HUES6 (cell line): ENCODE measurements around the gene EPN2.
"Not testable (repeated sequence)": the region's sequence is repeated elsewhere in the genome, so short reads cannot be mapped to it uniquely, and the experiment has no call there.

Experiments
- H3K27ac ChIP-seq: 2 replicates; pipeline ENCODE4 v1.7.0; 2013; ENCODE audit warnings: low read depth, mild to moderate bottlenecking, low read length, inconsistent platforms
- H3K27me3 ChIP-seq: 2 replicates; pipeline ENCODE4 v1.6.1; 2013; ENCODE audit warnings: low read length; ENCODE audit not compliant: control insufficient read depth, insufficient read depth
- H3K36me3 ChIP-seq: 2 replicates; pipeline ENCODE4 v1.6.1; 2013; ENCODE audit warnings: low read length; ENCODE audit not compliant: control insufficient read depth, insufficient read depth
- H3K4me1 ChIP-seq: 2 replicates; pipeline ENCODE4 v1.6.1; 2013; ENCODE audit warnings: low read length; ENCODE audit not compliant: control insufficient read depth, insufficient read depth
- H3K4me3 ChIP-seq: 2 replicates; pipeline ENCODE4 v1.5.1; 2013; ENCODE audit warnings: low read depth, low read length
- H3K9ac ChIP-seq: one replicate; pipeline ENCODE4 v1.6.1; 2013; ENCODE audit warnings: mild to moderate bottlenecking, low read length
- H3K9me3 ChIP-seq: 2 replicates; pipeline ENCODE4 v1.6.1; 2013; ENCODE audit warnings: low read depth, low read length; ENCODE audit not compliant: control insufficient read depth, insufficient read depth

EPN2 gene

DNA sequence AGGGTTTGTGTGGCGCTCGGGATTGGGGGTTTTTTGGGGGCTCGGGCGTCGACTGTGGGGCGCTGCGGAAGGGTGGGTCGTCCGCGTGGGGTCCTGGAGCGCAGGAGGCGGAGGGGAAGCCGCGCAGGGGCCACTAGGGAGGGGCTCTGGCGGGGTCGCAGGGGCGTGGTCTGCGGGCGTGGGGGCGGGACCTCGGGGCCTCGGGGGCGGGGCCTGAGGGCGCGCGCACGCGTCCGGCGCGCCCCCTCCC lies at the start of gene EPN2:
Gene EPN2 (plus strand): TSS at position 228 of the 250 bp plus-strand sequence. CDS start 45,754 bp downstream, outside the sequence.
- not testable (repeated sequence) for H3K9me3 ChIP-seq, H3K36me3 ChIP-seq, H3K27me3 ChIP-seq
- H3K27ac ChIP-seq = peak within 1 kb of the TSS; percentile 73; the same call in 1 of the 2 replicates
- H3K4me1 ChIP-seq = peaks cover 12% of the 10 kb centered on the region
- H3K9ac ChIP-seq = peak within 1 kb of the TSS; percentile 84
- peak within 1 kb of the TSS; percentile 94 for H3K4me3 ChIP-seq

DNA sequence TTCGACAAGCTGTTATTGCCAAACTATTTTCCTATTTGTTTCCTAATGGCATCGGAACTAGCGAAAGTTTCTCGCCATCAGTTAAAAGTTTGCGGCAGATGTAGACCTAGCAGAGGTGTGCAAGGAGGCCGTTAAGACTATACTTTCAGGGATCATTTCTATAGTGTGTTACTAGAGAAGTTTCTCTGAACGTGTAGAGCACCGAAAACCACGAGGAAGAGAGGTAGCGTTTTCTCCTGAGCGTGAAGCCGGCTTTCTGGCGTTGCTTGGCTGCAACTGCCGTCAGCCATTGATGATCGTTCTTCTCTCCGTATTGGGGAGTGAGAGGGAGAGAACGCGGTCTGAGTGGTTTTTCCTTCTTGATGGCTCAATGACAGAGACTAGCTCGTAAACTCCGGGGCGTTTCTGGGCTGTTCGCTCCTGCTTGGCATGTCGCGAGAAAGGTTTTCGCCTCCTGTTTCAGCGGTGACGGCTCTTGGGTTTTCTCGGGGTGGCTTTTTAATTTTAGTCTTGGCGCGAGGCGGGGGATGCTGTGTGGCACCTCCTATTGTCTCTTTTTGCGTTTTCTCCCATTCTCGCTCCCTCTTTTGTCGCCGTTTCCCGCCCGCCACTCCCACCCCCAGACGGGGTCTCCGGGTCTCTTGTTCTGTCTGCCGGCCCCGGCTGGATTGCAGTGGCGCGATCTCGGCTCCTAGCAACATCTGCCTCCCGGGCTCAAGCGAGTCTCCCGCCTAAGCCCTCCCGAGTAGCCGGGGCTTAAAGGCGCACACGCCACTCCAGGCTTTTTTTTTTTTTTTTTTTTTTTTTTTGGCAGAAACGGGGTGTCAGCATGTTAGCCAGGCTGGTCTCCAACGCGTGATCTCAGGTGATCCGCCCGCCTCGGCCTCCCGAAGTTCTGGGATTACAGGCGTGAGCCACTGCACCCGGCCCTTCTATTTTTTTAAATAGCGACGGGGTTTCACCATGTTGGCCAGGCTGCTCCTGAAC lies 49.0 kb upstream of the EPN2 start:
- not testable (repeated sequence) for H3K27me3 ChIP-seq, H3K4me3 ChIP-seq, H3K27ac ChIP-seq, H3K9ac ChIP-seq, H3K36me3 ChIP-seq, H3K9me3 ChIP-seq, H3K4me1 ChIP-seq

DNA sequence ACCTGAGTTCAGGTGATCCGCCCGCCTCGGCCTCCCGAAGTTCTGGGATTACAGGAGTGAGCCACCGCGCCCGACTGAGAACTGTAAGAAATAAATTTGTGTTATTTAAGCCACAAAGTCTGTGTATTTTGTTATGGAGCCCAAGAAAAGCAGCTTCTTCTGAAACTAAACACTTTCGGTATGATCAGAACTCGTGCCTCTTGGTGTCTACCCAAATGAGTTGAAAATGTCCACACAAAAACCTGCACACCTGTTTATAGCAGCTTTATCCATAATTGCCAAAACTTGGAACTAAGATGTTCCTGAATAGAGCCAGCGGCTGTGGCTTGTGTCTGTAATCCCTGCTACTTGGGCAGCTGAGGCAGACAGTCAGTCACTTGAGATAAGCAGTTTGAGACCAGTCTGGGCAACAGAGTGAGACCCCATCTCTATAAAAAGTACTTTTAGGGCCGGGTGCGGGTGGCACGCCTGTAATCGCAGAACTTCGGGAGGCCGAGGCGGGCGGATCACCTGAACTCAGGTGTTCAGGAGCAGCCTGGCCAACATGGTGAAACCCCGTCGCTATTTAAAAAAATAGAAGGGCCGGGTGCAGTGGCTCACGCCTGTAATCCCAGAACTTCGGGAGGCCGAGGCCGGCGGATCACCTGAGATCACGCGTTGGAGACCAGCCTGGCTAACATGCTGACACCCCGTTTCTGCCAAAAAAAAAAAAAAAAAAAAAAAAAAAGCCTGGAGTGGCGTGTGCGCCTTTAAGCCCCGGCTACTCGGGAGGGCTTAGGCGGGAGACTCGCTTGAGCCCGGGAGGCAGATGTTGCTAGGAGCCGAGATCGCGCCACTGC lies 48.1 kb upstream of the EPN2 start:
- not testable (repeated sequence) for H3K27me3 ChIP-seq, H3K36me3 ChIP-seq, H3K9me3 ChIP-seq, H3K4me3 ChIP-seq, H3K9ac ChIP-seq, H3K4me1 ChIP-seq, H3K27ac ChIP-seq

DNA sequence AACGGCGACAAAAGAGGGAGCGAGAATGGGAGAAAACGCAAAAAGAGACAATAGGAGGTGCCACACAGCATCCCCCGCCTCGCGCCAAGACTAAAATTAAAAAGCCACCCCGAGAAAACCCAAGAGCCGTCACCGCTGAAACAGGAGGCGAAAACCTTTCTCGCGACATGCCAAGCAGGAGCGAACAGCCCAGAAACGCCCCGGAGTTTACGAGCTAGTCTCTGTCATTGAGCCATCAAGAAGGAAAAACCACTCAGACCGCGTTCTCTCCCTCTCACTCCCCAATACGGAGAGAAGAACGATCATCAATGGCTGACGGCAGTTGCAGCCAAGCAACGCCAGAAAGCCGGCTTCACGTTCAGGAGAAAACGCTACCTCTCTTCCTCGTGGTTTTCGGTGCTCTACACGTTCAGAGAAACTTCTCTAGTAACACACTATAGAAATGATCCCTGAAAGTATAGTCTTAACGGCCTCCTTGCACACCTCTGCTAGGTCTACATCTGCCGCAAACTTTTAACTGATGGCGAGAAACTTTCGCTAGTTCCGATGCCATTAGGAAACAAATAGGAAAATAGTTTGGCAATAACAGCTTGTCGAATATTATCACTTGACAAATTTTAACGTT lies 47.3 kb upstream of the EPN2 start:
- not testable (repeated sequence) for H3K9ac ChIP-seq, H3K4me3 ChIP-seq, H3K27me3 ChIP-seq, H3K9me3 ChIP-seq, H3K36me3 ChIP-seq, H3K4me1 ChIP-seq, H3K27ac ChIP-seq

DNA sequence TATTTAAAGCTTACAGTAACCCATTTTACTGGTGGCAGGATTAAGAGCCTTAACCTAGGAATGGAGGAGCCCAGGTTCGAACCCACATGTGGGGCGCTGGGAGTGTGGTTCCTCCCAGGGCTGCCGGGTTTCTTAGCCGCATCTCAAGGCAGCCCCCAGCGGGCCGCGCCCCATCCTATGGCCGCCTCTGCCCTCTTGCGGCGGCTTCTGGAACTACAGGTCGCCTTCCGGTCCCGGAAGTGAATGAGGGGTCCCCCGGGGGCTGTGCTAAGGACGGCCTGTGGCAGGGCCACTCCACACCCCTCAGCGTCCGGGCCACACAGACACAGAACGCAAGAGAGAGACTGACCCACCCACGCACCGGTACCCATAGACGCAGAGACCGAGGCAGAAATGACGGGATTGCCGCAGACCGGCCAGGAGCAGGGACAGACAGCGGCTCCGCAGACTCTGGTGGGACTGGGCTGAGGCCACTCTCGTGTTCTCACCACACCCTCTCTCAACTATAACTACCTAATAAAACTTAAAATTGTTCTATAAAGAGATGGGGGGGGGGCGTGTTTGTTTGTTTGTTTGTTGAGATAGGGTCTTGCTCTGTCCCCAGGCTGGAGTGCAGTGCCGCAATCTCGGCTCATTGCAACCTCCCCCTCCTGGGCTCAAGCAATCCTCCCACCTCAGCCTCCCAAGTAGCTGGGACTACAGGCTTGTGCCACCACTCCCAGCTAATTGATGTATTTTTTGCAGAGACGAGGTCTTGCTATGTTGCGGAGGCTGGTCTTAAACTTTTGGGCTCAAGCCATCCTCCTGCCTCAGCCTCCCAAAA lies 40.6 kb upstream of the EPN2 start:
- H3K27me3 ChIP-seq, H3K4me3 ChIP-seq, H3K4me1 ChIP-seq, H3K9ac ChIP-seq, H3K36me3 ChIP-seq, H3K9me3 ChIP-seq, H3K27ac ChIP-seq: not testable (repeated sequence)

DNA sequence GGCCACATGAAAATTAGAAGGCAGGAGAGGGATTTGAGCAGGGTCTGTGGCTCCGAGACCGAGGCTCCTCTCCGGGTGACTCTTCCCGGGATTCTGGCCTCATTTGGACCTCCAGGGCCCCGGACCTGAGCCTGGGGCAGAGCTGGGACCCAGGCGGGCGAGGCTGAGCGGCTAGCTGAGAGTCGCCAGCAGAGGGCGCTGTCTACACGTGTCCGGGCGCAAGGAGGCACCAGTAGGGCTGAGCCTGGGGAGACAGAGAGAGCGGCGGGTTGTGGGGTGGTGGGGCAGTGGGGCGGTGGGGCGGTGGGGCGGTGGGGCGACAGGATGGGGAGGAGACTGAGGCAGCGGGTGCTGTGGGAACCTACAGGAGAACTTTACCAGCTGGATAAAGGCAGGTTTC lies 34.7 kb upstream of the EPN2 start:
- not testable (repeated sequence) for H3K36me3 ChIP-seq, H3K4me1 ChIP-seq, H3K27me3 ChIP-seq, H3K4me3 ChIP-seq, H3K9ac ChIP-seq, H3K27ac ChIP-seq, H3K9me3 ChIP-seq

DNA sequence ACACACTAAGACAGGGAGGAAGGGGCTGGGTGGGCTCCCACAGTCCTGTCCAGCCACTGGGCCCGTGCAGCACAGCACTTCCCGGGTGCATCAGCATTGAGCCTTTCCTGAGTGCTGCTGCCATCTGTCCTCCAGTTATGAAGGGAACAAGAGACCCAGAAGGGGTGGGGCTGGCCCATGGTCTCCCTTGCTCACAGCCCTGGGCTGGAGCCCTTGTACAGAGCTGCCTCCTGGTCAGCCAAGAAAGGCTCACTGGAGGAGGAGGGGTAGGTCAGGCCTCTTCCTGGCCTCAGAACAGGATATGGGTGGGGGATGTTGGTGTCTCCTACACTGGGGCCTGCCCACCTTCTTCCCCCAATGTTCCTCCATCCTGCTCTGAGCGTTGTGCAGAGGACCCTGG lies 33.7 kb upstream of the EPN2 start:
- not testable (repeated sequence) for H3K9me3 ChIP-seq, H3K36me3 ChIP-seq, H3K27me3 ChIP-seq, H3K4me3 ChIP-seq, H3K27ac ChIP-seq, H3K4me1 ChIP-seq, H3K9ac ChIP-seq

DNA sequence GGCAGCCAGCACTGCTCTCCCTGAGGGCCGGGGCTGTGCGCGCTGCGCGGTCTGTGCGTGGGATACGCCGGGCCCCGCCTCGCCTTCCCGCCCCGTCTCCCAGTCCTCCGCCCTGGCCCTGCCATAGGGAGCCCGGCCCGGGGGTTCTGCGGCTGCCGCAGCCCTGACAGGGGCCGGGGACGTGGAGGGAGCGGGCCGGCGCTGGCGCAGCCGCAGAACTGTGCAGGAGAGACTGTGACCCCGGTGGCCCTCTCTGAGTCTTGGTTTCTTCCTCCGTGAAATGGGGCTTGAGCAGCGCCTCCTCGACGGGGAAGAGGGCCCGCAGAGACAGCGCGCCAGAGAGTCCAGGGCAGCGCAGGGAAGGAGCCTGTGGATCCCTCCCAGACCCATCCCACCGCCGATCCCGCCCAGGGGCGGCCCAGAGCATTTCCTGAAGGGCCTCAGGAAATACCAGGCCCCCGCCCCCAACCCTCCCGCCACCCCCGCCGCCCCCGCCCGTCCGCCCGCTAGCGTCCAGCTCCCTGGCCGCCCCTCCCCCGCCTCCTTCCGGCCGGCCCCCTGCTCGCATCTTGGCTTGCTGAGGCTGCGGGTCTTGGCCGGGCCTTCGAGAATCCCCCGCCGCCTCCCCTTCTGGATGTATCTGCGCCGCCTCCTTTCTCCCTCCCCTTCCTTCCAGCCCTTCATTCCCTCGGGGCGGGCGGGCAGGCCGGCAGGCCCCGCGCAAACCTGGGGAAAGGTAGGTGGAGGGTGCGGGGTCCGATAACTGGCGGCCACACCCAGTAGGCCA lies 21.9 kb upstream of the EPN2 start:
- H3K4me3 ChIP-seq, H3K9me3 ChIP-seq, H3K27me3 ChIP-seq, H3K4me1 ChIP-seq, H3K27ac ChIP-seq, H3K36me3 ChIP-seq, H3K9ac ChIP-seq: not testable (repeated sequence)

DNA sequence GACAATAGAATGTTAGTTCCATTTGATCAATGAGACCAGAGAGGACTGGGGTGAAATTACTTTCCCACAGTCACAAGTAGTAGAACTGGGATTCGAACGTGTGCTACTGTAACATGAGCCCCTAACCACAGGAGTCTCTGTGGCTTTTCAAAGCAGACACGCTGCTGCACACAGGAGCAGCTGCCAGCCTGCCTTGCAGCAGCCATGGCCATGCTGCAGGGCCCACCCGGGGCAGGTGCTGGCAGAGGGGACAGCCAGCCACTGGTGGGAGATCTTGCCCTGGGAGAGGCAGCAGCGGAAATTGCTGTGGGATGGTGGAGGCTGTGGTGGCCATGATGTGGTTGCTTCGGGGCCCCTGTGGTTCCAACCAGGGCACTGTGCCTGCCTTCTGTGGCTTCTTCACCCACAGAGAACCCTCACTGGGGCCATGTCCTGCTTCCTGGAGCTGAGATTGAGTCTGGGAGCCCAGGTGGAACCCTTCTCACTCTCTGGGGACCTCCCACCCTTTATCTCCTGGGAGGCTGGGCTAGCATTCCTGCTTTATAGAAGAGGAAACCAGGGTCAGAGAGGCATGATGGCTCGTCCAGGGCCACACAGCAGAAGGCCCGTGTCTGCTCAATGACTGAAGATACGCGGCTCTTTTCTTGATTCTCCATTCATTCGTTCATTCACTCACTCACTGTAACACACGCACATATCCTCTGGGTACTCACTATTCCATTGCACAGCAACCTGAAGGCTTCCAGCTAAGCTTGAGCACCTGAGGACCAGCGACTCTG lies 20.8 kb upstream of the EPN2 start:
- not testable (repeated sequence) for H3K27ac ChIP-seq, H3K27me3 ChIP-seq, H3K4me1 ChIP-seq, H3K36me3 ChIP-seq, H3K9me3 ChIP-seq, H3K4me3 ChIP-seq, H3K9ac ChIP-seq

DNA sequence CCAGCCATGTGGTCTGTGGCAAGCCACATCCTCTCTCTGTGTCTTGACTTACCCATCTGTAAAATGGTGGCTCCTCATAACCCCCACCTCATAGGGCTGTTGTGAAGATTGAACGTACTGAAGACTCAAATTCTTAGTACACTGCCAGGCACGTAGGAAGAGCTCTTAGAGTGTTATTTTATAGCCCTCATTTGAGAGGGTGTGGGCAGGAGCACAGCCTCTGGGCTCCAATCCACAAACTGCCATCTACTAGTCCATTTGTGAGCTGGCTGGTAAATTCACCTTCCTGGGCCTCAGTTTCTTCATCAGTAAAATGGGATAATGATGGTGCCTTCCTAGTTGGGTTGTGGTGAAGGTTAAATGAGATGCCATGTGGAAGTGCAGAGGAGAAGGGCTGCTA lies 18.3 kb upstream of the EPN2 start:
- not testable (repeated sequence) for H3K27ac ChIP-seq

More for the DNA sequence above, 18.3 kb upstream of the EPN2 start:
- H3K9me3 ChIP-seq, H3K4me3 ChIP-seq, H3K27me3 ChIP-seq, H3K9ac ChIP-seq, H3K4me1 ChIP-seq, H3K36me3 ChIP-seq: not testable (repeated sequence)
